GM19452 (cell line): ENCODE data around the gene BARHL1.

ENCODE experiments used
- ATAC-seq: cut with Tn5 transposase; IDR thresholded peaks from one replicate; pipeline ENCODE4 v1.9.1; 2021; ENCODE audit not compliant: unreplicated experiment

BARHL1 gene

GRCh38 chr9:132586830-132587591, 4.6 kb downstream of the BARHL1 start:
- ATAC-seq = no peak

DNA sequence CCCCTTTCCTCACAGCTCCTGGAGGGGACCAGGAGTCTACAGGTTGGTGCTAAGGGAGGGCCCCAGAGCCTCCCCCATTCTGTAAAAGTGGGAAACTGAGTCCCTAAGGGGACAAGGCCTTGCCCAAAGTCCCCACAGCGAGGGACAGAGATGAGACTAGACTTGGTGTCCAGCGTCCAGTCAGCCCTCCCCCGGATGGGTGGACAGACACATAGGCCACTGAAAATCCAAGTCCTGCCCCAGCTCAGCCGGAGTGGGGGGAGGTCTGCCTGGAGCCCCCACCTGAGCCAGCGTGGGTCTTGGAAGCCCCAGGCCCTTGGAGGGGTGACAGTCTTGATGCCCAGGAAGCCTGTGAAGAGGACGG, 5.2 kb downstream of the BARHL1 start:
- no peak for ATAC-seq

GRCh38 chr9:132588098-132588497, 5.7 kb downstream of the BARHL1 start:
- no peak for ATAC-seq

GRCh38 chr9:132588501-132589147, 6.2 kb downstream of the BARHL1 start:
- no peak for ATAC-seq

DNA sequence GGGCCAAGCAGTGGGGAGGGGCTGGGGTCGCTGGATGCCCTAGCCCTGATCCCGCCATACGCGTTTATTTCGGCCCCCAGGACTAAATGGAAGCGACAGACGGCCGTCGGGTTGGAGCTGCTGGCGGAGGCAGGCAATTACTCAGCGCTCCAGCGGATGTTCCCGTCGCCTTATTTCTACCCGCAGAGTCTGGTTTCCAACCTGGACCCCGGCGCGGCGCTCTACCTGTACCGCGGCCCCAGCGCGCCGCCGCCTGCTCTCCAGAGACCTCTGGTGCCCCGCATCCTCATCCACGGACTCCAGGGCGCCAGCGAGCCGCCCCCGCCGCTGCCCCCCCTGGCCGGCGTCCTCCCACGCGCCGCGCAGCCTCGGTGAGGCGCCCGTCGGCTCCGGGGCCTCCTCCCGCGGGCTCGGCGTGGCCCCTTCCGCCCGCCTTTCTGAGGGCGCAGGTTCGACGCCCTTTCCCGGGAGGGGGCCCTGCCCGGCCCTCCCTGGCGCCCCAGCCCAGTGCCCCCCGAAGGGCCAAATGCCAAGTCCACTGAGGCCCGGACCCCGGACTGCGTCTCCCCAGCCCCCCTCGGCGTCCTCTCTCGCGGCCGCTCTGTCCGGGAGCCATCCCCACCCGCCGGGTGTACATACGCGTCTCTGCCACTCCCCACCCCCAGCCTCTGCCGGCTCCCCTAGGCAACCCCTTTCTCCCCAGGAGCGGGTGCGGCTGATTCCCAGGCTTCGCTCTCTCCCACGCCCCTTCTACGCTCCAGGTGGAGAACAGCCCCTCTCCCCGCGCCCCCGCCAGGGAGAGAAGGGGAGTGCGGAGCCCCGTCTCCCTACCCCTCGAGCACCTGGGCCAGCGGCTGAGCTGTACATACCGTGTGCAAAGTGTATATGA, 7.0 kb downstream of the BARHL1 start:
- ATAC-seq = no peak

- ATAC-seq = no peak
Measured at GRCh38 chr9:132590037-132590317, 7.6 kb downstream of the BARHL1 start.

- no peak for ATAC-seq
Measured at GRCh38 chr9:132590318-132591182, 8.1 kb downstream of the BARHL1 start.

DNA sequence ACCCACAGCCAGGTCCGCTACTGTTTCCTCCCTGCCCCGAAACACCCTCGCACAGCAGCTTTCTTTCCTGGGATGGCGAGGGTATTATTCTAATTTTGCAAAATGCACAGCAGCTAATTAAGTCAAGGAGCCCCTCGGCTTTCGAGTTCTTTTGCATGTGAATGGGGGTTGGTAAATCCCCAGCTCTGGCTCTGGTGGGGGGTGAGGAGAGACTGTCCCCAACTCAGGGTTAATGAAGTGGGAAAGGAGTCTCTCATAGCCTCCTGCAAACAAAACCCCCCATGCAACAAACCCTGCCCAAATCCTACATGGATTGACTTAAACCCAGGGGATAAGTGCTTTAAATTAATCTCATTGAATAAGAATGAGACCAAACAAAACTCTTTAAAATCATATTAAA, 8.8 kb downstream of the BARHL1 start:
- ATAC-seq = no peak

GRCh38 chr9:132591751-132592314, 9.4 kb downstream of the BARHL1 start:
- no peak for ATAC-seq

DNA sequence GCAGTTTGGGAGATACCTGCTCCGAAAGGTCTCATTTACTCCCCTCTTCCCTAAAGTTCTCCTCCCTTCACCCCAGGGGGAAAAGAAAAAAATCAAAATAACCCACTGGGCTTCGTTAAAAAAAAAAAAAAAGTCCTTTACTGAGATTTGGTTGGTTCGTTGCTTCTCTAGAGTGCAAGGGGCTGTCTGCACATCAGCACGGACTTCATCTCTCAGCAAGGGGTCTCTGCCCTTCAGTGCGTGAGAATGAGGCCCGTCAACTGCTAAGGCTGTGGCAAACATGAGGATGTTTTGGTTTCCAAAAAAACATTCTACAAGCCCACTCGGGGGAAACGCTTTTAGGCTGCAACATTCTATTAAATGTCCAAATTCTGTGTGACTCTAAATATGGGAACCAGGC, 10.0 kb downstream of the BARHL1 start:
- no peak for ATAC-seq

DNA sequence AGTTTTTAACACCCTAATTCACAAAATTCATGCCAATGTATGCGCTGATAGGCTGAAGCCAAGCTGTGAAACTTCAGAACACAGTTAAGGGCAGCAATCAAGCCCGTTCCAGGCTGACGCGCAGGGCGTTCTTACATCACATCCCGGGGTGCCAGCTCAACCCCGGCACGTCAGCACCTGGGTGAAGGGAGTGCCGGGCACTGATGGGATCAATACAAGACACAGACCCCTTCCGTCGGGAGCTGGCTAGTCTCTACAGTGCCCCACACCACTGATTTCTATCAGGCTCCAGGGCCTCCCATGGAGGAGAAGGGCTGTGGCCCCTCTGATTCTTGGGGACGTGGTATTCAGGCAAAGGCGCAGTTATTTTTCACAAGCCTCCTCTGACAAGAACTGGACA, 12.0 kb downstream of the BARHL1 start:
- ATAC-seq = no peak

GRCh38 chr9:132595319-132595718, 12.9 kb downstream of the BARHL1 start:
- ATAC-seq = no peak

- ATAC-seq = no peak
Measured at GRCh38 chr9:132596200-132596599, 13.8 kb downstream of the BARHL1 start.

DNA sequence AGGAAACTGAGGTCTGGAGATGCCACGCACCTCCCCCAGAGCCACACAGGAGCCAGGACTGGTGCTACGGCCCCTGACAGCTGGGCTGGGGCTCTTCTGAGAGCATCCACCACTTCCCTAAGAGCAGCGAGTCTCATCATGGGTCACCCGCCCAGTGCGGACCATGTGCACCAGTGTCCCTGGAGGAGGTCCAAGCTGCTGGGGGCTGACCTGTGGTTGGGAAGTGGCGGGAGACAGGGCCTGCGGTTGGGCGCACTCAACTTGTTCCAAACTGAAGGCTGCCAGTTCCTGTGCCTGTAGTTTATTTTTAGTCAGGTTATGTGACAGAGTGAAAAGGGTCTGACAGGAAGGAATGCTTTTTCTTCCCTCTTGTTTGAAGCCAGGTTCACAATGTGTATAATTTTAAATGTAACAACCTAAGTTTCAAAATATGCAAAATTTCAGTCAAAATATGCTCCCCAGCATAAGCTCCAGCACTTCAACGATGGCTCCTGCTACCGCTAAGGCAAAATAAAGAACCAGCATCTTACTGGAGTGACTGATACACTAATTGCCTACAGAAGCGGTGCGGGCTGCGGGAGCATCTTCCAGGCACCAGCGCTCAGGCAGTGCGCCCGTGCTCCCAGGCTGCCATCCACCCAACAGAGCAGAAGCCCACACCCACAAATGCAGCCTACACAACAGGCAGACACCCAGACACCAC, 14.8 kb downstream of the BARHL1 start:
- no peak for ATAC-seq

DNA sequence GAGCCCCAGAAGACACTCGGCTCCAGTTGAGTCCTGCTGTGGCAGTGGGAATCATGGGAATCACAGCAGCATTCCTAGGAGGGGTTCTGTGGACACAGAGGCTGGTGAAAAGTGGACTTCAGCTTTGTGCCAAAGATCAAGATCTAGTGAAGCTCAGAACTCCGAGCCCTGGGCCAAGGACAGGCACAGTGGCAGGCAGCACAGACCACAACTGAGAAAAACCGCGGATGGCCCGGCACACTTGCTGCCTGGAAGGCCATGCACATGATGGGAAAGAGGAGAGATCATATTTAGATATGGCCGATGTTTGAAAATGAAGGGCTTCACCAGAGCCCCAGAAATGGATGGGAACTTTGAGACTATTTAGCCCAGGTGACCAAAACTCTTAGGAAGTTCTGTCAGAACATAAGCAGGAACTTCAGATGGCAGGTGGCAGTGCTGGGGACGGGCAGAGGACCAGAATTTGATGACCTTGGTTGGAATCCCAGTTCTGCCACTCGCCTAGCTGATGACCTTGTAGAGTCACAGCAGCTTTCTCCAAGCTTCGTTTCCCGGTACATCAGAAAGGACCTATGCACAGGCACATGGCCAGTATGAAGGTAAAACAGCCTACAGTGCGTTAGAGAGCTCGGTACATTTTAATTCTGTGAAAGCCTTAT, 18.0 kb downstream of the BARHL1 start:
- no peak for ATAC-seq

- ATAC-seq = no peak
Measured at GRCh38 chr9:132602207-132602606, 19.8 kb downstream of the BARHL1 start.

DNA sequence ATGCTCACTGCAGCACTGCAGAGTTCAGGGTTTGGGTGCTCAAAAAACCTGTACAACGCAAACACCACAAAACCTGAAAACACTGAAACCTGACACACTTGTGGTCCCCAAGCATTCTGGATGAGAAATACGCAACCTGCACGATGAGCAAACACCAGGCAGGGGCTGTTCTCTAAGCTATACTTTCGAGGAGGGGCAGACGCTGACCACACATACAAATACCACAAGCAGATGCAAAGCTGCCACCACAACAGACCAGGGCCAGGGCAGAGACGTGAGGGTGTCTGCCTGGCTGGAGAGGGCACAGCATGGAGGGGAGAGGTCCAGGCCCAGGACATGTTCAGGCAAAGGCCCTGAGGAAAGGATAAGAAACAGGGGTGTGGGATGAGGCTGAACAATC, 23.0 kb downstream of the BARHL1 start:
- no peak for ATAC-seq

- ATAC-seq = no peak
Measured at GRCh38 chr9:132606066-132606465, 23.7 kb downstream of the BARHL1 start.

DNA sequence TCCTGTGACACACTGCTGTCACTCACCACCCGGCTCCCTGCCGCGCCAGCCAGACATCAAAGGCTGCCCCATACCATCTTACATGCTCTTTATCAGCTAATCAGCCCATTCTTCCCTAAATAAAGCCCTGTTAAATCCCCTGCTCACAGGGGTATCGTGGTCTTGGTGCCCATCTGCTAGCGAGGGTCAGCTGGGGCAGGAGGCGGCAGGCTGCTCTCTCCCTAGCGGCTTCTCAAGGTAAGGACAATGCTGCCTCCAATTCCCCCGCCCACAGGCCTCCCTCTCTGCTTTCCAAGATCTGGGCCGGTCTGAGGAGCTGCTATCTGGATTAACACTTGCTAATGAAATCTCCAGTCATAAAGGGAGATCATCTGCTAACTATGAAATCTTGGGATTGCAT, 26.8 kb downstream of the BARHL1 start:
- no peak for ATAC-seq

DNA sequence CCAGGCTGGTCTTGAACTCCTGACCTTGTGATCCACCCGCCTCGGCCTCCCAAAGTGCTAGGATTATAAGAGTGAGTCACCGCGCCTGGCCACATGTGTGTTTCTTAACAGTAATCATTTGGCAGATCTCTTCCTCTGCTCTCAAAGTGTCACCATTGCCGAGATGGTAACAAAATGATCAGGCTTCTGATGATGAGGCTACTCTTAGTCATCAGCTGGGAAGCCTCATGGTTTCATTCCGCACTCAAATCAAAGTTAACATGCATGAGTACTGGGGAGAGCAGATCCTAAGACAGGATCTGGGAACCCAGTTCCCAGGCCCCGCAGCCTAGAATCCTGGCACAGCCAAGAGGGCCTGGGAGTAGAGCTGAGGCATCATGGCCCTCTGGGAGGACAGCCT, 27.4 kb downstream of the BARHL1 start:
- ATAC-seq = no peak
